NCI-H2029 (cell line): Measurements from ENCODE around the gene GCAT.
A peak's percentile ranks its signal among the peaks of the same experiment; 100 is the strongest.

Experiments
- DNase-seq: peaks from one replicate; lab custom pipeline; 2025; lab: John Stamatoyannopoulos, UW

GCAT gene

DNA sequence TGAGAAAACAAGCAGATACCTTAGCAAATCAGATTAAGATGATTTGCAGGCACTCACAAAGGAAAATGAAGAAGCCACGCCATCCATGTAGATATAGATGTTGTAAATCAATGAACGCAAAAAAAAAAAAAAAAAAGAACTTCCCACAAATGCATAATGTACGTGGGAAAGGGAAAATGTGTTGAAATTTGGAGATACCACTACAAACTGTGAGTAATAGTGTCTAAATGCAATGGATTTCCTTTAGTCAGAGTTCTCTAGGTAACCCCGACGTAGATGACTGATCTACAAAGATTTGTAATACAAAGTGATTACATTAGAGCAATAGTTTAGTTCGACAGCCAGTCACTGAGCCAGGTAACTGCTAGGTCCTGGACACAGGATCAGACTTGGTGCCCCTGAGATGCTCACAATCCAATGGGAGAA, 37.2 kb downstream of the GCAT start:
- no peak for DNase-seq

GRCh38 chr22:37846433-37846832, 38.7 kb downstream of the GCAT start:
- DNase-seq: no peak

- no peak for DNase-seq
These were observed 40.9 kb downstream of the GCAT start for GRCh38 chr22:37848587-37849088.

GRCh38 chr22:37849089-37849751, 41.5 kb downstream of the GCAT start, which contains the start of gene EIF3L:
TSS of gene EIF3L (plus strand) at chr22:37849419. CDS start at chr22:37849450, 31 bp downstream.
- DNase-seq: peak; percentile 89

DNA sequence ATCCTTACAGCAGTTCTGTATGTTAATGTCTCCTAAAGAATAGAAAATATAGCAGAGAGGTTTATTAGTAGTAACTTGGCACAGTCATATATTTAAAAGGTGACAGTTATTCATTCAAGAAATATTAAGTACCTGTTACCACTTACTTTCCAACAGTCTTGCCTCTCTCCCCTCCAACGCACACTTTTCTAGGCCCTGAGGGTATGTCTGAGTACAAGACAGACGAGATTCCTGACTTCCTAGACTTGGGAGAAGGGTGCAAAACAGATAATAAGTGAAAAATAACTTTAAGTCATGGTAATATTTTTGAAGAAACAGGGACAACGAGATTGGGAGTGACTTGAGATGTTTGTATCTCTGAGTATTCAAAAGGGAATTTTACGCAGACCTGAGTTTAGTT, 43.1 kb downstream of the GCAT start:
- DNase-seq: no peak

- no peak for DNase-seq
These were observed 44.7 kb downstream of the GCAT start for GRCh38 chr22:37852418-37852817.

DNA sequence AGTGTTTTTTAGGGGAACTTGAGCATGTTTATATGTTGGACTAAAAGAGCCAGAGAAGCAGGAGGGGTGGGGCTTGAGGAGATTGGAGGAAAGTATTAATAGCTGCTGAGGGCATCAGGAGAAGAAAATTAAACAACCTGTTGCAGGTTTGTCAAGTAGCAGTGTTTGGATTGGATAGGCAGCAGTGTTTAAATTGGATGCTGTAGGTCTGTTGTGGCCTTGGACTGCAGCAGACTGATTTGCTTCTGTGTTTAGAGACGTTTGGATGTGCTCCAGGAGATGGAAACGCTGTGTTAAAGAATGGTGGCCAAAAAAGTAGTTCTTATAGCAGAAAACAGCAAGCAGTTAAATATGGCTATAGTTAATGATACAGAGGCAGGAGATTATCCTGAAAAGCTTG, 47.2 kb downstream of the GCAT start:
- no peak for DNase-seq

DNA sequence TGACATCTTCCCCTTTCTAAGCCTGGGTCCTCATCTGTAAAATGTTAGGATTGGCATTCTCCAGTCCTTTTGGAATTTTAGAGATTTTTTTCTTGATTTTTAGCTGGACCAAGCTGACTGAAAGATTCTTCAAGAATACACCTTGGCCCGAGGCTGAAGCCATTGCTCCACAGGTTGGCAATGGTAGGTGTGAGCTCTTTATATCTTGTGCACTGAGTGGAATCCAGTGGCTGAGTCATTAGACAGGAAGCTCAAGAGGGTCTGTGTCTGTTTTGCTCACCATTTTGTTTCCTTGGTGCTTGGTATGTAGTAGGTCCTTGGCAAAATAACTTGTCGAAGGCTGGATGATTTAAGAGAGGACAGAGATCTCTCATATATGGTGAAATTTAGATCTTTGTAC, 47.7 kb downstream of the GCAT start:
- DNase-seq: no peak

DNA sequence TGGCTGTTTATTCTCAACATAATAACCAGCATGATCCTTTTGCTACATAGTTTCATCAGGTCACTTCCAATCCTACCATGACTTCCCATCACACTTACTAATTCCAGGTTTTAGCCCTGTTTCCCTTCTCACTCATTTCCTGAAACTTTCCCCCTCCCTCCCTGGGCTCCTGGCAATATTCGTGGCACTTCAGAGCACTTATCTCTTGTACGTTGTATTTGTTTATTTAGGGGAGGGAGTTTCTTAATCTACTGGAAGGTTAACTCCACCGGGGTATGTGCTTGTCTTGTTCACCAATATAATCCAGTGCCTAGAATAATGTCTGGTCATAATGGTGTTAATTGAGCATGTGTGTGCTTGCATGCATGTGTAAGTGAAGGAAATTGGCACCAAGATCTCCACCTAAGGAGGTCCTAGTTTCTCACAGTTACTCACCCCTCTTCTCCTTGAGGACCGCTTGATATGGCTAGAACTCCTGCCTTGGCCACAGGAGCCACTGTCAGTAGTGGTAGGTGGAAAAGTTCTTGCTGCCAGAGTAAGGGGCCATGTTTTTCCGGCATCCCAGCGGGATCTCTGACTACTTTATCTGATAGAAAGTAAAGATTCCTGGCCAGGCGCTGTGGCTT, 53.2 kb downstream of the GCAT start:
- DNase-seq: peak; percentile 14

DNA sequence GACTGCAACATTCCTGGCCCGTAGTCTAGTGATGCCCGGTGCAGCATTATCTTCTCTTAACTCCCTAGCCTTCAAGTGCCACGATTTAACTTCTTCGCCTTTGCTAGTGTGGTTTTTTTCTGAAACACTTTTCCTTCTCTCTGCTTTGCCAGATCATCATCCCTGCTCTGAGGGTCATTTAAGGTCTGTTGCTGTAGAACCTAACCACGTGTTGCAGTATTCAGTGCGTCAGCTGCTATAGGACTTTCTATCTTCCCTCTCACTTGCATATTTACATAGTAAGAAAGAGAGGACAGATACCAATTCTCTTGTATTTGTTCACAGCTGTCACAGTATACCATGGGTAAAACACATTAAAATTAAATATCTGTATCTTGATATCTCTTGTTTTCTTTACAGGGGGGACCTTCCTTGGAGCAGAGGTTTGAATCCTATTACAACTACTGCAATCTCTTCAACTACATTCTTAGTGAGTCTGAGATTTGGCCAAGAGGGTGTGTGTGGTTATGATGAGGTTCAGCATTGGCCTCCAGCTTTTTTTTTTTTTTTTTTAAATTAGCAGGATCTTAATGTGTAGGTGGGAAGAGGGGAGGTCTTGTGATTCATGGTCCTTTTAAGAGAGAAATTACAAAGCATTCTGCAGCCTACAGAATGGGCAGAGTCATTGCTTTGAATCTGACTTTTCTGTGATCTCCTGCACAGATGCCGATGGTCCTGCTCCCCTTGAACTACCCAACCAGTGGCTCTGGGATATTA, 55.0 kb downstream of the GCAT start:
- no peak for DNase-seq

DNA sequence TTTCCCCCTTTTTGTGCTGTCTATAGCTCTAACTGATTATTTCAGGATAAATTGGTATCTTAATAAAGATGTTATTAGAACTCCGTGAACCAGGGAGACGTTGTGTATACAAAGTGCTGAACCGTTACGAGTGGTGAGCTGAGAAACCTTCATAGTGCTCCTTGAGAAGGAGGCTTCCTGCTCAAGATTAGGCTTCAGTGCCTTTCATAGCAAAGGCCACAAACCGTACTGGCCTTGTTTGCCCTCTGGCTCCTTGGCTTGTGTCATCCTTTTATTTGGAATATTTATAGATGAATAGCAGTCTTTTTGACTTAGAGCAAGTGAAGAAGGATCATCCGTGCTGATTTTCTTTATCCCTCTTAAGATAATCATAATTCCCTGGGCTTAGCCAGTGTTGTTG, 57.8 kb downstream of the GCAT start:
- DNase-seq: no peak
